Panc1 (cell line): ENCODE data around the gene MYO16. TPM values are rescaled to one million over a fixed set of nuclear protein-coding genes. Genes with fewer than 3 reads are reported as not detected.

Experiments used
- ATAC-seq: fragments of 200-7000 bp; cut with Tn5 transposase; 2 replicates; pipeline ENCODE4 v1.9.1; 2020; ENCODE audit warnings: mild to moderate bottlenecking, moderate library complexity
- BruUV-seq: library from RNA; stranded (reverse); fragments of 400-500 nt; replicated peaks from 2 replicates; lab custom pipeline; 2021; lab: Mats Ljungman, UMichigan
- CTCF ChIA-PET: fragments of 300-600 bp; sonication (Branson Sonifier 250); formaldehyde crosslinking; loops from one replicate; lab custom pipeline; 2022; ENCODE audit warnings: antibody characterized with exemption; lab: Charles Lee
- POLR2A ChIA-PET: fragments of 300-600 bp; sonication (Branson Sonifier 250); formaldehyde crosslinking; loops from one replicate; lab custom pipeline; 2022; ENCODE audit warnings: antibody characterized with exemption; lab: Charles Lee
- DNase-seq: peaks from one replicate; pipeline ENCODE4 v3.0.0-alpha.2; 2010; ENCODE audit warnings: low read depth, low spot score
- H3K27ac ChIP-seq: 2 replicates; pipeline ENCODE4 v1.5.1; 2011; ENCODE audit warnings: mild to moderate bottlenecking, low read length, inconsistent platforms
- H3K27me3 ChIP-seq: fragments of 200-500 bp; sonication (Bioruptor generic); 2 replicates; pipeline ENCODE4 v1.6.0; 2014; ENCODE audit warnings: low read length, inconsistent platforms; ENCODE audit not compliant: control insufficient read depth, insufficient read depth
- H3K36me3 ChIP-seq: fragments of 200-500 bp; sonication (Bioruptor generic); 2 replicates; pipeline ENCODE4 v1.5.1; 2014; ENCODE audit warnings: inconsistent platforms, mild to moderate bottlenecking, low read length, moderate library complexity; ENCODE audit not compliant: control insufficient read depth, insufficient read depth
- H3K4me1 ChIP-seq: 2 replicates; pipeline ENCODE4 v1.5.1; 2011; ENCODE audit warnings: inconsistent platforms, mild to moderate bottlenecking, low read length, moderate library complexity; ENCODE audit not compliant: control insufficient read depth, insufficient read depth
- H3K4me3 ChIP-seq, 2 experiments: 2 replicates each; pipeline ENCODE4 v1.5.1; 2011 to 2012; ENCODE audit warnings: low read depth in 2 of 2, low read length in 2 of 2, mild to moderate bottlenecking in 2 of 2, inconsistent platforms in 1 of 2, moderate library complexity in 1 of 2
- H3K9me3 ChIP-seq: fragments of 200-500 bp; sonication (Bioruptor generic); 2 replicates; pipeline ENCODE4 v1.5.1; 2014; ENCODE audit warnings: low read depth, mild to moderate bottlenecking, inconsistent platforms, low read length, moderate library complexity; ENCODE audit not compliant: control insufficient read depth, insufficient read depth
- POLR2AphosphoS5 ChIP-seq: IDR thresholded peaks from 2 replicates; pipeline ENCODE4 v1.6.1; 2012; ENCODE audit warnings: mild to moderate bottlenecking, low read depth, low read length, moderate library complexity
- SIN3A ChIP-seq: IDR thresholded peaks from 2 replicates; pipeline ENCODE4 v1.6.1; 2012; ENCODE audit warnings: low read depth, mild to moderate bottlenecking, low read length, moderate library complexity, borderline replicate concordance; ENCODE audit not compliant: insufficient read depth
- TCF7L2 ChIP-seq: IDR thresholded peaks from 2 replicates; pipeline ENCODE4 v1.6.1; 2011; ENCODE audit warnings: mild to moderate bottlenecking, low read depth, low read length, inconsistent platforms
- in situ Hi-C: cut with HindIII; loops from 2 replicates; pipeline ENCODE4 v1.10.0; 2016; ENCODE audit warnings: low sequenced_read_pairs, low pct_unique_long_range_greater_than_20kb
- intact Hi-C: fragments of 100-400 bp; cut with micrococcal nuclease; formaldehyde crosslinking; loops from one replicate; pipeline ENCODE4 v1.10.0; 2022; ENCODE audit not compliant: unreplicated experiment
- total RNA-seq: library from RNA; stranded (reverse); gene quantifications from one replicate; pipeline ENCODE4 v1.2.1, GENCODE V29; 2021; ENCODE audit not compliant: unreplicated experiment
- TF ChIP-seq, protein P1 (sequence below): fragments of 450-650 bp; IDR thresholded peaks from 2 replicates; pipeline ENCODE4 v1.5.1; 2017; ENCODE audit warnings: mild to moderate bottlenecking
- TF ChIP-seq, protein P2 (sequence below), 2 experiments: IDR thresholded peaks; 2 replicates each; pipeline ENCODE4 v1.6.1; 2011 to 2012; ENCODE audit warnings: low read depth in 2 of 2, control low read depth in 1 of 2, low read length in 1 of 2, mild to moderate bottlenecking in 1 of 2, moderate library complexity in 1 of 2; ENCODE audit not compliant: insufficient read depth in 1 of 2

The MYO16 gene
- total RNA-seq, 1 experiment from 2014 or later = 0.08 TPM

DNA sequence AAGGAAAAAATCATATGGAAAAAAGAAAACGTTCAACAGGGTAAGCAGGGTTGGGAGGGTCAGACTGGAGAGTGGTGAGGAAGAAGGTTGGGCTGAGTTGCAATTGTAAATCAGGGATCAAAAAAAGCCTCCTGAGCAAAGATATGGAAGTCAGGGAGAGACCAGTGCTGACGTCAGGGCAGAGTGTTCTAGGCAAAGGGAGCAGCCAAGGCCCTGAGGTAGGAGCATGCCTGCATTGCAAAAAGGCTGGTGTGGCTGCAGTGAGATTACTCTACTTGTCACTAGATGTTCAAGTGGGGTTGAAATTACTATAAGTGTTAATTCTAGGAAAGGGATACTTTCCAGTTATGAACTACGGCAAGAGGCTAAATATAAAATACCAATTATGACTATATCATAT lies 562.0 kb downstream of the MYO16 start:
- in situ Hi-C loops = no loop called here
- no peaks in the 10 kb centered on the region for H3K9me3 ChIP-seq
- no peaks in the 10 kb centered on the region for H3K27me3 ChIP-seq
- no peak overlapping the region for H3K4me3 ChIP-seq
- H3K4me1 ChIP-seq = no peaks in the 10 kb centered on the region
- TF ChIP-seq, protein P1, sequence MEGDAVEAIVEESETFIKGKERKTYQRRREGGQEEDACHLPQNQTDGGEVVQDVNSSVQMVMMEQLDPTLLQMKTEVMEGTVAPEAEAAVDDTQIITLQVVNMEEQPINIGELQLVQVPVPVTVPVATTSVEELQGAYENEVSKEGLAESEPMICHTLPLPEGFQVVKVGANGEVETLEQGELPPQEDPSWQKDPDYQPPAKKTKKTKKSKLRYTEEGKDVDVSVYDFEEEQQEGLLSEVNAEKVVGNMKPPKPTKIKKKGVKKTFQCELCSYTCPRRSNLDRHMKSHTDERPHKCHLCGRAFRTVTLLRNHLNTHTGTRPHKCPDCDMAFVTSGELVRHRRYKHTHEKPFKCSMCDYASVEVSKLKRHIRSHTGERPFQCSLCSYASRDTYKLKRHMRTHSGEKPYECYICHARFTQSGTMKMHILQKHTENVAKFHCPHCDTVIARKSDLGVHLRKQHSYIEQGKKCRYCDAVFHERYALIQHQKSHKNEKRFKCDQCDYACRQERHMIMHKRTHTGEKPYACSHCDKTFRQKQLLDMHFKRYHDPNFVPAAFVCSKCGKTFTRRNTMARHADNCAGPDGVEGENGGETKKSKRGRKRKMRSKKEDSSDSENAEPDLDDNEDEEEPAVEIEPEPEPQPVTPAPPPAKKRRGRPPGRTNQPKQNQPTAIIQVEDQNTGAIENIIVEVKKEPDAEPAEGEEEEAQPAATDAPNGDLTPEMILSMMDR = no peak
- TF ChIP-seq, protein P2, sequence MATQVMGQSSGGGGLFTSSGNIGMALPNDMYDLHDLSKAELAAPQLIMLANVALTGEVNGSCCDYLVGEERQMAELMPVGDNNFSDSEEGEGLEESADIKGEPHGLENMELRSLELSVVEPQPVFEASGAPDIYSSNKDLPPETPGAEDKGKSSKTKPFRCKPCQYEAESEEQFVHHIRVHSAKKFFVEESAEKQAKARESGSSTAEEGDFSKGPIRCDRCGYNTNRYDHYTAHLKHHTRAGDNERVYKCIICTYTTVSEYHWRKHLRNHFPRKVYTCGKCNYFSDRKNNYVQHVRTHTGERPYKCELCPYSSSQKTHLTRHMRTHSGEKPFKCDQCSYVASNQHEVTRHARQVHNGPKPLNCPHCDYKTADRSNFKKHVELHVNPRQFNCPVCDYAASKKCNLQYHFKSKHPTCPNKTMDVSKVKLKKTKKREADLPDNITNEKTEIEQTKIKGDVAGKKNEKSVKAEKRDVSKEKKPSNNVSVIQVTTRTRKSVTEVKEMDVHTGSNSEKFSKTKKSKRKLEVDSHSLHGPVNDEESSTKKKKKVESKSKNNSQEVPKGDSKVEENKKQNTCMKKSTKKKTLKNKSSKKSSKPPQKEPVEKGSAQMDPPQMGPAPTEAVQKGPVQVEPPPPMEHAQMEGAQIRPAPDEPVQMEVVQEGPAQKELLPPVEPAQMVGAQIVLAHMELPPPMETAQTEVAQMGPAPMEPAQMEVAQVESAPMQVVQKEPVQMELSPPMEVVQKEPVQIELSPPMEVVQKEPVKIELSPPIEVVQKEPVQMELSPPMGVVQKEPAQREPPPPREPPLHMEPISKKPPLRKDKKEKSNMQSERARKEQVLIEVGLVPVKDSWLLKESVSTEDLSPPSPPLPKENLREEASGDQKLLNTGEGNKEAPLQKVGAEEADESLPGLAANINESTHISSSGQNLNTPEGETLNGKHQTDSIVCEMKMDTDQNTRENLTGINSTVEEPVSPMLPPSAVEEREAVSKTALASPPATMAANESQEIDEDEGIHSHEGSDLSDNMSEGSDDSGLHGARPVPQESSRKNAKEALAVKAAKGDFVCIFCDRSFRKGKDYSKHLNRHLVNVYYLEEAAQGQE (IDR thresholded peaks at IDR 0.05; ENCODE audit: insufficient read depth in 1 of 2, low read depth in 2 of 2, low read length in 1 of 2) = no peak
- TF ChIP-seq POLR2AphosphoS5 (no peak), TCF7L2 (no peak), SIN3A (no peak)
- BruUV-seq = no TSS peak
- CTCF ChIA-PET = no interaction called here
- intact Hi-C loops = no loop called here
- no peak overlapping the region for H3K27ac ChIP-seq
- POLR2A ChIA-PET = no interaction called here
- H3K36me3 ChIP-seq = no peaks in the 10 kb centered on the region
- DNase-seq = no peak
- ATAC-seq = no peak

DNA sequence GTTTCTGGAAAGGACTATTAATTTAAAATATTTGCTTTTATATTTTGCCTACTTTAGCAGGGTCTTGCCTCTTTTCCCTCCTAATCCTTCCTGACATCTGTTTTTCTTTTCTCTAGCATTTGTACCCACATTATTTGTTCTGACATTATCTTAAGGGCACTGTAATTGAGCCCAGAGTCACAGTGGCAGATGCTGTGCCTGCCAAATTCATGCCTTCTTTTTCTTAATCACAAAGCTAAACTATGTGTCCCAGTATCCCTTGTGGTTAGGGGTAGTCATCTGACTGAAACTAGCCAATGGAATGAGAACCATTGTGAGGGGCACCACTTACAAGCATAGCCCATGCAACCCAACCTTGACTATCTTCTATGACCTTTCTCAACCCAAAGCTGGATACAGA lies 562.9 kb downstream of the MYO16 start:
- ChIA-PET POLR2A (no interaction called here), CTCF (no interaction called here)
- no peak overlapping the region for H3K27ac ChIP-seq
- intact Hi-C loops = no loop called here
- no peaks in the 10 kb centered on the region for H3K9me3 ChIP-seq
- H3K36me3 ChIP-seq = no peaks in the 10 kb centered on the region
- no TSS peak for BruUV-seq
- no peaks in the 10 kb centered on the region for H3K4me1 ChIP-seq
- in situ Hi-C loops = no loop called here
- DNase-seq (no peak), ATAC-seq (no peak)
- H3K4me3 ChIP-seq = no peak overlapping the region
- TF ChIP-seq TCF7L2 (no peak), SIN3A (no peak), POLR2AphosphoS5 (no peak)
- TF ChIP-seq, protein P1 = no peak
- TF ChIP-seq, protein P2 (IDR thresholded peaks at IDR 0.05; ENCODE audit: insufficient read depth in 1 of 2, low read depth in 2 of 2, low read length in 1 of 2) = no peak
- no peaks in the 10 kb centered on the region for H3K27me3 ChIP-seq
